GM18867 (cell line): ENCODE results near the gene PPARG.
A peak's percentile ranks its signal among the peaks of the same experiment; 100 is the strongest.
"Not testable (repeated sequence)": the region's sequence is repeated elsewhere in the genome, so short reads cannot be mapped to it uniquely, and the experiment has no call there.

Experiments used
- ATAC-seq: cut with Tn5 transposase; IDR thresholded peaks from one replicate; pipeline ENCODE4 v1.9.1; 2021; ENCODE audit warnings: mild to moderate bottlenecking, moderate library complexity; ENCODE audit not compliant: unreplicated experiment

PPARG gene

GRCh38 chr3:12372741-12373280 lies 83.9 kb downstream of the PPARG start:
- no peak for ATAC-seq

GRCh38 chr3:12375572-12375971 lies 86.7 kb downstream of the PPARG start:
- ATAC-seq, result no peak

GRCh38 chr3:12379640-12380429 lies 91.0 kb downstream of the PPARG start:
- no peak for ATAC-seq

- no peak for ATAC-seq
These were observed 91.6 kb downstream of the PPARG start for GRCh38 chr3:12380461-12380860.

- ATAC-seq, result no peak
These were observed 92.3 kb downstream of the PPARG start for GRCh38 chr3:12381199-12381598.

GRCh38 chr3:12383218-12383617 lies 94.3 kb downstream of the PPARG start:
- no peak for ATAC-seq

GRCh38 chr3:12384451-12385233 lies 95.8 kb downstream of the PPARG start:
- no peak for ATAC-seq

- ATAC-seq, result not testable (repeated sequence)
These were observed 97.8 kb downstream of the PPARG start for GRCh38 chr3:12386514-12387291.

- no peak for ATAC-seq
These were observed 99.3 kb downstream of the PPARG start for GRCh38 chr3:12388185-12388584.

GRCh38 chr3:12392101-12392878 lies 103.4 kb downstream of the PPARG start:
- ATAC-seq, result no peak

- no peak for ATAC-seq
These were observed 105.0 kb downstream of the PPARG start for GRCh38 chr3:12393894-12394293.

- ATAC-seq, result peak; percentile 21
These were observed 105.8 kb downstream of the PPARG start for GRCh38 chr3:12394569-12395271.

- ATAC-seq, result peak; percentile 97
These were observed 106.6 kb downstream of the PPARG start for GRCh38 chr3:12395349-12396012.

GRCh38 chr3:12396471-12396870 lies 107.6 kb downstream of the PPARG start:
- no peak for ATAC-seq

- no peak for ATAC-seq
These were observed 110.4 kb downstream of the PPARG start for GRCh38 chr3:12399226-12399625.

GRCh38 chr3:12400616-12401194 lies 111.8 kb downstream of the PPARG start:
- ATAC-seq, result no peak

GRCh38 chr3:12401208-12401607 lies 112.3 kb downstream of the PPARG start:
- no peak for ATAC-seq

- no peak for ATAC-seq
These were observed 116.8 kb downstream of the PPARG start for GRCh38 chr3:12405432-12406272.
